DOHH2 (cell line): ENCODE measurements around the gene GATM.

ENCODE experiments used
- CTCF ChIP-seq: fragments of 200-600 bp; sonication (generic); IDR thresholded peaks from one replicate; pipeline ENCODE4 v1.5.1; 2014; ENCODE audit warnings: antibody characterized with exemption, mild to moderate bottlenecking, low read depth, low read length; ENCODE audit not compliant: poor library complexity, severe bottlenecking
- EZH2phosphoT487 ChIP-seq: fragments of 200-600 bp; sonication (generic); IDR thresholded peaks from 2 replicates; pipeline ENCODE4 v1.6.1; 2017; ENCODE audit warnings: borderline replicate concordance, mild to moderate bottlenecking, antibody characterized with exemption, low read length, moderate library complexity, mixed read lengths

GRCh38 chr15:45328663-45329062, 49.7 kb downstream of the GATM start:
- TF ChIP-seq CTCF = no peak
- no peak for TF ChIP-seq EZH2phosphoT487
